D721Med (cell line): ENCODE data around the gene PIK3CG.
A peak's percentile ranks its signal among the peaks of the same experiment; 100 is the strongest.
"Not testable (repeated sequence)": the region's sequence is repeated elsewhere in the genome, so short reads cannot be mapped to it uniquely, and the experiment has no call there.

Source experiments
- DNase-seq: peaks from one replicate; pipeline ENCODE4 v3.0.0; 2011; ENCODE audit warnings: low spot score; ENCODE audit not compliant: insufficient read length
- FAIRE-seq: peaks from 2 replicates; lab custom pipeline; 2011; peaks lifted over from hg19 to GRCh38; lab: Jason Lieb, UNC
- CTCF ChIP-seq: IDR thresholded peaks from 2 replicates; pipeline ENCODE4 v1.5.1; 2012; ENCODE audit warnings: mild to moderate bottlenecking, control low read depth; ENCODE audit not compliant: insufficient read depth; ENCODE audit errors: missing control alignments

The PIK3CG gene

GRCh38 chr7:106890952-106891351 lies 25.9 kb downstream of the PIK3CG start:
- no peak for TF ChIP-seq CTCF
- FAIRE-seq (no peak), DNase-seq (no peak)

- peak; percentile 1 for TF ChIP-seq CTCF
- DNase-seq (no peak), FAIRE-seq (no peak)
Observed at GRCh38 chr7:106891548-106892410, 26.7 kb downstream of the PIK3CG start.

- TF ChIP-seq CTCF: no peak
- FAIRE-seq: no peak
- DNase-seq: no peak
Observed at GRCh38 chr7:106893591-106893990, 28.5 kb downstream of the PIK3CG start.

GRCh38 chr7:106895246-106895864 lies 30.3 kb downstream of the PIK3CG start:
- no peak for FAIRE-seq
- DNase-seq: no peak
- no peak for TF ChIP-seq CTCF

- DNase-seq: no peak
- FAIRE-seq: no peak
- TF ChIP-seq CTCF: no peak
Observed at GRCh38 chr7:106896231-106896630, 31.1 kb downstream of the PIK3CG start.

- not testable (repeated sequence) for FAIRE-seq, DNase-seq
Observed at GRCh38 chr7:106897553-106897952, 32.5 kb downstream of the PIK3CG start.

GRCh38 chr7:106898967-106899366 lies 33.9 kb downstream of the PIK3CG start:
- not testable (repeated sequence) for FAIRE-seq, DNase-seq

- TF ChIP-seq CTCF: no peak
- DNase-seq (no peak), FAIRE-seq (no peak)
Observed at GRCh38 chr7:106901828-106902441, 36.9 kb downstream of the PIK3CG start.
